DOHH2 (cell line): ENCODE measurements around the gene GINS2.

Experiments
- H3F3A ChIP-seq: fragments of 200-600 bp; sonication (generic), shearing (Covaris generic); 2 replicates; pipeline ENCODE4 v1.6.0; 2016; ENCODE audit warnings: antibody characterized with exemption, mild to moderate bottlenecking; ENCODE audit not compliant: control insufficient read depth, insufficient read depth
- H3K27ac ChIP-seq: fragments of 200-600 bp; sonication (generic); 2 replicates; pipeline ENCODE4 v1.5.1; 2014; ENCODE audit warnings: low read depth, mild to moderate bottlenecking, low read length, moderate library complexity
- H3K27me3 ChIP-seq: fragments of 200-600 bp; sonication (generic); 2 replicates; pipeline ENCODE4 v1.6.1; 2014; ENCODE audit warnings: mild to moderate bottlenecking, low read length, mixed read lengths; ENCODE audit not compliant: control insufficient read depth
- H3K36me3 ChIP-seq: fragments of 200-600 bp; sonication (generic); 2 replicates; pipeline ENCODE4 v1.6.1; 2014; ENCODE audit warnings: mild to moderate bottlenecking, low read length, moderate library complexity, mixed read lengths; ENCODE audit not compliant: control insufficient read depth
- H3K4me1 ChIP-seq: fragments of 200-600 bp; sonication (generic); 2 replicates; pipeline ENCODE4 v1.6.1; 2014; ENCODE audit warnings: mild to moderate bottlenecking, low read length, mixed read lengths; ENCODE audit not compliant: control insufficient read depth
- H3K4me2 ChIP-seq: fragments of 200-600 bp; sonication (generic); 2 replicates; pipeline ENCODE4 v1.6.0; 2014; ENCODE audit warnings: mild to moderate bottlenecking, low read length, moderate library complexity
- H3K4me3 ChIP-seq: fragments of 200-600 bp; sonication (generic); 2 replicates; pipeline ENCODE4 v1.5.1; 2014; ENCODE audit warnings: mild to moderate bottlenecking, low read length, mixed read lengths
- H3K79me2 ChIP-seq: fragments of 200-600 bp; sonication (generic); 2 replicates; pipeline ENCODE4 v1.6.1; 2014; ENCODE audit warnings: mild to moderate bottlenecking, low read length, mixed read lengths; ENCODE audit not compliant: control insufficient read depth
- H3K9me2 ChIP-seq: fragments of 200-600 bp; sonication (generic); replicated peaks from 2 replicates; pipeline ENCODE4 v1.6.1; 2014; ENCODE audit warnings: mild to moderate bottlenecking, low read length, mixed read lengths; ENCODE audit not compliant: control insufficient read depth
- H3K9me3 ChIP-seq: fragments of 200-600 bp; sonication (generic); 2 replicates; pipeline ENCODE4 v1.6.1; 2014; ENCODE audit warnings: antibody characterized with exemption, low read length, mixed read lengths; ENCODE audit not compliant: control insufficient read depth, insufficient read depth
- H4K20me1 ChIP-seq: fragments of 200-600 bp; sonication (generic); 2 replicates; pipeline ENCODE4 v1.6.0; 2014; ENCODE audit warnings: low read depth, mild to moderate bottlenecking, antibody characterized with exemption, low read length, moderate library complexity; ENCODE audit not compliant: control insufficient read depth, insufficient read depth
- EZH2phosphoT487 ChIP-seq: fragments of 200-600 bp; sonication (generic); IDR thresholded peaks from 2 replicates; pipeline ENCODE4 v1.6.1; 2017; ENCODE audit warnings: borderline replicate concordance, mild to moderate bottlenecking, antibody characterized with exemption, low read length, moderate library complexity, mixed read lengths
- TF ChIP-seq, protein P1 (sequence below): fragments of 200-600 bp; sonication (generic); IDR thresholded peaks from one replicate; pipeline ENCODE4 v1.5.1; 2014; ENCODE audit warnings: antibody characterized with exemption, mild to moderate bottlenecking, low read depth, low read length; ENCODE audit not compliant: poor library complexity, severe bottlenecking

The GINS2 gene

GRCh38 chr16:85658504-85659326, 30.0 kb downstream of the GINS2 start:
- H3F3A ChIP-seq: no peaks in the 10 kb centered on the region
- H3K9me2 ChIP-seq: no peaks in the 10 kb centered on the region
- no peak overlapping the region for H3K4me3 ChIP-seq
- H4K20me1 ChIP-seq: no peaks in the 10 kb centered on the region; the same call in 1 of the 2 replicates
- no peaks in the 10 kb centered on the region for H3K9me3 ChIP-seq
- H3K4me1 ChIP-seq: no peaks in the 10 kb centered on the region
- H3K79me2 ChIP-seq: no peaks in the 10 kb centered on the region
- H3K36me3 ChIP-seq: peaks cover 74% of the 10 kb centered on the region
- H3K27me3 ChIP-seq: no peaks in the 10 kb centered on the region
- no peak overlapping the region for H3K27ac ChIP-seq
- H3K4me2 ChIP-seq: no peak overlapping the region
- TF ChIP-seq EZH2phosphoT487: no peak
- TF ChIP-seq, protein P1, sequence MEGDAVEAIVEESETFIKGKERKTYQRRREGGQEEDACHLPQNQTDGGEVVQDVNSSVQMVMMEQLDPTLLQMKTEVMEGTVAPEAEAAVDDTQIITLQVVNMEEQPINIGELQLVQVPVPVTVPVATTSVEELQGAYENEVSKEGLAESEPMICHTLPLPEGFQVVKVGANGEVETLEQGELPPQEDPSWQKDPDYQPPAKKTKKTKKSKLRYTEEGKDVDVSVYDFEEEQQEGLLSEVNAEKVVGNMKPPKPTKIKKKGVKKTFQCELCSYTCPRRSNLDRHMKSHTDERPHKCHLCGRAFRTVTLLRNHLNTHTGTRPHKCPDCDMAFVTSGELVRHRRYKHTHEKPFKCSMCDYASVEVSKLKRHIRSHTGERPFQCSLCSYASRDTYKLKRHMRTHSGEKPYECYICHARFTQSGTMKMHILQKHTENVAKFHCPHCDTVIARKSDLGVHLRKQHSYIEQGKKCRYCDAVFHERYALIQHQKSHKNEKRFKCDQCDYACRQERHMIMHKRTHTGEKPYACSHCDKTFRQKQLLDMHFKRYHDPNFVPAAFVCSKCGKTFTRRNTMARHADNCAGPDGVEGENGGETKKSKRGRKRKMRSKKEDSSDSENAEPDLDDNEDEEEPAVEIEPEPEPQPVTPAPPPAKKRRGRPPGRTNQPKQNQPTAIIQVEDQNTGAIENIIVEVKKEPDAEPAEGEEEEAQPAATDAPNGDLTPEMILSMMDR: no peak

DNA sequence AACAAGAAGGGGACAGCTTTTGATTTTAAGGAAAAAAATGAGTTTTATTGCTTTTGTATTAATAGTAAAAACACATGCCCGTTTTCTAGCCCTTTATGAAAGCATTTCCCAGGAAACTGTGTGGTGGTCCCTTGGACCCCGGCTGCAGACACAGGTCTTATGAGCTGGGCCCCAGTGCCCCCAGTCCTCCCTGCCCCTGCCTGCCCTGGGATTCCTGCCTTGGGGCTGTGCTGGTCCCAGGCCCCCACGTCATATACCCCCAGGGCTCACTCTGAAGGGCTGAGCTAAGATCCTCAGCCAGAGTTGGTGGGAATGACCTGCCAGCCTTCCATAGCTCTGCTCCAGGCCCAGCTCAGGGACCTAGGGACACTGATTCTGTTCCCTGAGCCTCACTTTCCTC, 30.8 kb downstream of the GINS2 start:
- no peaks in the 10 kb centered on the region for H3K4me1 ChIP-seq
- no peaks in the 10 kb centered on the region for H3F3A ChIP-seq
- no peak overlapping the region for H3K4me2 ChIP-seq
- H3K9me3 ChIP-seq: no peaks in the 10 kb centered on the region
- peaks cover 72% of the 10 kb centered on the region for H3K36me3 ChIP-seq
- no peaks in the 10 kb centered on the region for H3K79me2 ChIP-seq
- no peaks in the 10 kb centered on the region for H3K9me2 ChIP-seq
- TF ChIP-seq, protein P1: no peak
- TF ChIP-seq EZH2phosphoT487: no peak
- H3K27me3 ChIP-seq: no peaks in the 10 kb centered on the region
- H4K20me1 ChIP-seq: no peaks in the 10 kb centered on the region; the same call in 1 of the 2 replicates
- H3K27ac ChIP-seq: no peak overlapping the region
- H3K4me3 ChIP-seq: no peak overlapping the region

DNA sequence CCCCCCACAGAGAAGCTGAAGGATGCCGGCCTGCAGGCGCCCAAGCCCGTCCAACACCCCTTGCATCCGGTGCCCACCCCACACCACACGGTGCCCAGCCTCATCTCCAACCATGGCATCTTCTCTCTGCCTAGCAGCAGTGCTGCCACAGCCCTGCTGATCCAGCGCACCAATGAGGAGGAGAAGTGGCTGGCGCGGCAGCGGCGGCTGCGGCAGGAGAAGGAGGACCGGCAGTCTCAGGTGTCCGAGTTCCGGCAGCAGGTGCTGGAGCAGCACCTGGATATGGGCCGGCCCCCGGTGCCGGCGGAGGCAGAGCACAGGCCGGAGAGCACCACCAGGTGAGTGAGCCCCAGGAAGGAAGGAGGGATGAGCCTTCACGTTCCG, 31.5 kb downstream of the GINS2 start:
- Histone ChIP-seq H3K27ac (no peak overlapping the region), H3K4me3 (no peak overlapping the region), H4K20me1 (no peaks in the 10 kb centered on the region; the same call in 1 of the 2 replicates), H3K9me3 (no peaks in the 10 kb centered on the region), H3F3A (no peaks in the 10 kb centered on the region), H3K4me2 (no peak overlapping the region), H3K4me1 (no peaks in the 10 kb centered on the region), H3K9me2 (no peaks in the 10 kb centered on the region), H3K79me2 (no peaks in the 10 kb centered on the region), H3K36me3 (peaks cover 65% of the 10 kb centered on the region), H3K27me3 (no peaks in the 10 kb centered on the region)
- no peak for TF ChIP-seq EZH2phosphoT487
- TF ChIP-seq, protein P1: no peak
